Heart right ventricle (tissue), 16 donors: Measurements from ENCODE around the gene ZNF236. TPM values are rescaled to one million over a fixed set of nuclear protein-coding genes. Genes with fewer than 3 reads are reported as not detected.

ENCODE experiments used
- ATAC-seq, 8 donors: fragments of 200-7000 bp; cut with Tn5 transposase; one replicate each; pipeline ENCODE4 v1.9.1; 2020; ENCODE audit warnings: mild to moderate bottlenecking in 8 of 8, moderate library complexity in 8 of 8, moderate number of reproducible peaks in 1 of 8
- DNase-seq, 2 donors: peaks; one replicate each; pipeline ENCODE4 v3.0.0-alpha.2; 2020
- H3K27ac ChIP-seq, 10 donors: fragments of 200-600 bp; sonication (generic) in 2 of 10; one replicate each; pipeline versions ENCODE4 v1.5.0 to v1.8.0; 2020 to 2022; ENCODE audit warnings: mild to moderate bottlenecking in 3 of 10
- H3K27me3 ChIP-seq, 7 donors: fragments of 200-600 bp; one replicate each; pipeline ENCODE4 v1.8.0; 2021 to 2022; ENCODE audit warnings: mild to moderate bottlenecking in 2 of 7
- H3K36me3 ChIP-seq, 9 donors: fragments of 200-600 bp; sonication (generic) in 1 of 9; one replicate each; pipeline versions ENCODE4 v1.5.0 to v1.8.0; 2020 to 2022; ENCODE audit warnings: mild to moderate bottlenecking in 2 of 9
- H3K4me1 ChIP-seq, 9 donors: fragments of 200-600 bp; sonication (generic) in 1 of 9; one replicate each; pipeline versions ENCODE4 v1.5.0 to v1.8.0; 2020 to 2022; ENCODE audit warnings: mild to moderate bottlenecking in 4 of 9
- H3K4me3 ChIP-seq, 10 donors: fragments of 200-600 bp; sonication (generic) in 2 of 10; one replicate each; pipeline versions ENCODE4 v1.5.0 to v1.8.0; 2020 to 2022; ENCODE audit warnings: mild to moderate bottlenecking in 7 of 10, moderate library complexity in 2 of 10
- H3K9me3 ChIP-seq, 11 donors: fragments of 200-600 bp in 10 of 11; sonication (generic) in 2 of 11; one replicate each; pipeline versions ENCODE4 v1.5.0 to v1.8.0; 2013 to 2022; ENCODE audit warnings: mild to moderate bottlenecking in 2 of 11, control low read depth in 1 of 11, moderate library complexity in 1 of 11
- WGBS, 2 donors: extraction: QIAGEN DNeasy Blood & Tissue Kit; methylation state at CpG; one replicate each; pipeline ENCODE4 v1.1.7; 2013; ENCODE audit warnings: inconsistent platforms in 1 of 2; 5-methylcytosine and 5-hydroxymethylcytosine counted together
- intact Hi-C, 10 donors: fragments of 100-400 bp; cut with DNase I; formaldehyde crosslinking; loops; one replicate each; pipeline versions ENCODE4 v1.11.1 to v1.14.2; 2022
- polyA plus RNA-seq, 2 donors: library from polyadenylated mRNA; stranded (reverse); fragments of 200-250 nt; gene quantifications; one replicate each; pipeline ENCODE4 v1.2.3, GENCODE V29; 2013
- total RNA-seq, 10 donors: library from RNA; stranded (reverse); fragmentation: NEBNext Ultra II Directional in 3 of 10; extraction: Animal tissue kit (Norgen Biotek cat#: 25700) in 3 of 10; gene quantifications; one replicate each; pipeline versions ENCODE4 v1.2.1 to v1.2.4, GENCODE V29; 2021 to 2023
- TF ChIP-seq, protein P1 (sequence below), 9 donors: fragments of 200-600 bp; sonication (generic) in 2 of 9; IDR thresholded peaks; one replicate each; pipeline versions ENCODE4 v1.5.0 to v1.8.0; 2021 to 2022; ENCODE audit warnings: antibody characterized with exemption in 9 of 9, mild to moderate bottlenecking in 5 of 9, moderate library complexity in 1 of 9
- donor health status: Arrhythmogenic right ventricular cardiomyopathy.
- donor health status: ischemic (EF 13 %, LVEDD 7.1; RV severe dilation, severe dysfunction).
- donor health status: healthy with polysubstance abuse.
- donor health status: DM: no; HTN: yes; CAD: no.
- donor health status: DM: no; HTN: no; CAD: no.
- donor health status: ischemic (EF 25% LVEDD 6.9; RV normal size, moderate dysfunction).
- donor health status: ischemic (EF 25% LVEDD 5.7; RV mildly dilated, moderate dysfunction).
- donor health status: healthy.
- donor health status: DM: yes; HTN: yes; CAD: no.
- donor health status: Ischemic cardiomyopathy.
- donor health status: ischemic (EF 35%, LVEDD 5.7; RV mildly dilated, moderate dysfunction).
- donor health status: nonischemic (EF 11% LVEDD 7.7; RV severe dilation, severe dysfunction).
- donor health status: DM: yes; HTN: yes; CAD: no.
- donor health status: PGD.
- donor health status: ischemic (EF 29% LVEDD 5.4; RV normal size, mild dysfunction).
- donor health status: nonischemic (EF 23%, LVEDD 6.1; RV moderate dilation, normal function).

ZNF236 gene
- total and polyA plus RNA-seq, 12 donors: 0.75 to 14.9 (median 12.1) TPM

DNA sequence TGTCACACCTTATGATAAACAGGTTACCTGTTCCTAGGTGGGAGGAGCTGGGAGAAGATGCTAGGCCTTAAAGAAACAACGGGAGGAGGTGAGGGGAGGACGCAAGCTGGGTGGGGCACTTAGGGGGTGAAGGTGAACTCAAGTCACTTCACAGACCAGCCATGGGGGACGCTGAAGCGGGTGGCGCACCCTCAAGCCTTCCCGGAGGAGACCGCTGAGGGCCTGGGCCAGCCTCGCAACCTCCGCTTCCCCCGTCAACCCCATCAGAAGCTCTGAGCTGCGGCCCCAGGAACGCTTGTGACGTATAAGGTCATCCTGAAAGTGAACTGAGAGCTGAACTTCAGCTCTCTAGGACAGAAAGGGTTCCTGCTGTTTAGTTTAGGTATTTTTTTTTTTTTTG, 176.7 kb downstream of the ZNF236 start:
- Histone ChIP-seq H3K9me3 (peaks cover 0 to 3% (median 0%) of the 10 kb centered on the region in 11 donors), H3K27me3 (no peaks in the 10 kb centered on the region), H3K4me1 (peaks cover 0 to 13% (median 4%) of the 10 kb centered on the region in 9 donors), H3K4me3 (no peak overlapping the region), H3K27ac (no peak overlapping the region), H3K36me3 (no peaks in the 10 kb centered on the region)
- intact Hi-C loops: loop anchor here in 2 of 10 donors (2.0 to 5.0 kb wide), 2 partner anchors 20 to 213 kb away; no protein-coding TSS in a partner anchor
- WGBS, 2 donors: 88 to 91% methylated on average over 13 of the region's 13 CpGs
- no peak for ATAC-seq
- DNase-seq: no peak
- TF ChIP-seq, protein P1, sequence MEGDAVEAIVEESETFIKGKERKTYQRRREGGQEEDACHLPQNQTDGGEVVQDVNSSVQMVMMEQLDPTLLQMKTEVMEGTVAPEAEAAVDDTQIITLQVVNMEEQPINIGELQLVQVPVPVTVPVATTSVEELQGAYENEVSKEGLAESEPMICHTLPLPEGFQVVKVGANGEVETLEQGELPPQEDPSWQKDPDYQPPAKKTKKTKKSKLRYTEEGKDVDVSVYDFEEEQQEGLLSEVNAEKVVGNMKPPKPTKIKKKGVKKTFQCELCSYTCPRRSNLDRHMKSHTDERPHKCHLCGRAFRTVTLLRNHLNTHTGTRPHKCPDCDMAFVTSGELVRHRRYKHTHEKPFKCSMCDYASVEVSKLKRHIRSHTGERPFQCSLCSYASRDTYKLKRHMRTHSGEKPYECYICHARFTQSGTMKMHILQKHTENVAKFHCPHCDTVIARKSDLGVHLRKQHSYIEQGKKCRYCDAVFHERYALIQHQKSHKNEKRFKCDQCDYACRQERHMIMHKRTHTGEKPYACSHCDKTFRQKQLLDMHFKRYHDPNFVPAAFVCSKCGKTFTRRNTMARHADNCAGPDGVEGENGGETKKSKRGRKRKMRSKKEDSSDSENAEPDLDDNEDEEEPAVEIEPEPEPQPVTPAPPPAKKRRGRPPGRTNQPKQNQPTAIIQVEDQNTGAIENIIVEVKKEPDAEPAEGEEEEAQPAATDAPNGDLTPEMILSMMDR (IDR thresholded peaks at IDR 0.05): no peak

DNA sequence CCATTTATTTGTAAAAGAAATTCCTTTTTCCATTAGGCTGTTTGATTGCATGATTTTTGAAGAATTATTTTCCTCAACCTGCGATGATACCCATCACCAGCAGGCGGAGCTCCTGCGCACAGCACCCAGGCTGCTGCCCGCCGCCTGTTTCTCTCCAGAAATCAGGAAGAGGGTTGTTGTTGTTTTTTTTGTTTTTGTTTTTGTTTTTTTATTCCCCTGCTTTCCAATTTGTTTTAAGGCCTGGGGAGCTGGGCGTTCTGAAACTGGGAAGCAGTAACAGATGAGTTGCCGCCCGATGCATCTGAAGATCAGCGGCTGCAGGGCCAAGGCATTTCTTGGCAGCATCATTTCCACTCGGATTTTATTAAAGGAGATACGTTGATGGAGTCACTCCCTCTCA, 178.2 kb downstream of the ZNF236 start:
- ATAC-seq: peak in 5 of 8 donors; percentile 18 to 61 (median 51)
- WGBS, 2 donors: 15 to 16% methylated on average over 11 of the region's 11 CpGs
- TF ChIP-seq, protein P1 (IDR thresholded peaks at IDR 0.05): peak; percentile 86 to 98 (median 95)

DNA sequence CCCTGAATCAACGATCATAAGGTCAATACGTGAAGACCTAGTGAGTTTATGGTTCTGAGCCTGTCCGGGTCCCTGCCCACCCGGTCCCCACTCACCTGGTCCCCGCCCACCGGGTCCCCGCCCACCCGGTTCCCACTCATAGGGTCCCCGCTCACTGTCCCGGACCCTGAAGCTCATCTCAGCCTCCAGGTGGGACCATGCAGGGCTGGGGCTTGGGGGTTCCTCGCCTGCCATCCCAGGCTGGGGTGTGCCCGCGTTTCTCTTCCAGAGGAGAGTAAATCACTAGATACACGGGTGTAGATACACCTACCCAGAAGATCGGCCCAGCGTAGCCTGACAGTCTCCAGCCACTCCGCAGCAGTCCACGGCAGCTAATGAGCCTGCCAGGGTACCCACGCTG, 178.7 kb downstream of the ZNF236 start:
- ATAC-seq (peak in 5 of 8 donors; percentile 12 to 43 (median 18)), DNase-seq (no peak)
- WGBS, 2 donors: 86% methylated on average over 19 of the region's 19 CpGs
- Histone ChIP-seq H3K4me1 (peaks cover 0 to 30% (median 4%) of the 10 kb centered on the region in 9 donors), H3K27ac (peak overlapping the region in 1 of 10 donors; percentile 25), H3K27me3 (no peaks in the 10 kb centered on the region), H3K36me3 (no peaks in the 10 kb centered on the region), H3K4me3 (peak overlapping the region in 1 of 10 donors; percentile 41), H3K9me3 (no peaks in the 10 kb centered on the region)
- intact Hi-C loops: loop anchor here (2.0 to 10.0 kb wide), 13 partner anchors 41 to 701 kb away; partner anchors contain the start of gene MBP (in 4 of the 10)
- TF ChIP-seq, protein P1 (IDR thresholded peaks at IDR 0.05): no peak

More for the DNA sequence above, 178.2 kb downstream of the ZNF236 start:
- no peaks in the 10 kb centered on the region for H3K36me3 ChIP-seq
- peaks cover 0 to 25% (median 4%) of the 10 kb centered on the region in 9 donors for H3K4me1 ChIP-seq
- no peaks in the 10 kb centered on the region for H3K9me3 ChIP-seq
- DNase-seq: peak in 1 of 2 donors; percentile 58
- intact Hi-C loops: loop anchor here (1.0 to 10.0 kb wide), 14 partner anchors 42 to 702 kb away; partner anchors contain the start of gene MBP (in 4 of the 10)
- peak overlapping the region in 5 of 10 donors; percentile 7 to 41 (median 26) for H3K4me3 ChIP-seq
- H3K27ac ChIP-seq: peak overlapping the region in 1 of 10 donors; percentile 25
- H3K27me3 ChIP-seq: no peaks in the 10 kb centered on the region

DNA sequence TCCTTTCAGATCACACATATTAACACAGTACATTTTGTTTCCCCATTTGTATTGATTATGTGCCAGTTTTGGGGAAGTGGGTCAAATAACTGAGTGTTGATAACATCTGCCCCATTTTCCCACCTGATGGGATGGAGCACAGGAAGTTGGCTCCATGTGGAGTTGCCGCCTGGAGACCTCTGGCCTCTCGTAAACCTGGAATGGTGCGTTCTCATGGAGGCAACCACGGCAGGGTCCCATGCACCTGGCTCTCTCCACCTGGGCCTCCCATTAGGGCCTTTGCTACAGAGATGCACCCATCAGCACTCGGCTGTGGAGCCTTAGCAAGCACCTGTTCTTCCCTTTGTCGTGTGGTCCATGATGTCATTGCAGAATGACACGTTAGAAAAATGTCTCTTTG, 179.6 kb downstream of the ZNF236 start:
- Histone ChIP-seq H3K27ac (no peak overlapping the region), H3K4me3 (no peak overlapping the region), H3K36me3 (no peaks in the 10 kb centered on the region), H3K4me1 (peaks cover 0 to 40% (median 4%) of the 10 kb centered on the region in 9 donors), H3K27me3 (no peaks in the 10 kb centered on the region), H3K9me3 (no peaks in the 10 kb centered on the region)
- 88% methylated on average over 7 of the region's 7 CpGs for WGBS, 2 donors
- ATAC-seq (no peak), DNase-seq (no peak)
- intact Hi-C loops: loop anchor here (2.0 to 10.0 kb wide), 13 partner anchors 40 to 700 kb away; partner anchors contain the start of gene MBP (in 4 of the 10)
- TF ChIP-seq, protein P1 (IDR thresholded peaks at IDR 0.05): no peak
